ENCODE measurements around the gene OTOP3. TPM values are rescaled to one million over a fixed set of nuclear protein-coding genes. Genes with fewer than 3 reads are reported as not detected.
A peak's percentile ranks its signal among the peaks of the same experiment; 100 is the strongest.
"Not testable (repeated sequence)": the region's sequence is repeated elsewhere in the genome, so short reads cannot be mapped to it uniquely, and the experiment has no call there.

The OTOP3 gene
- total and polyA plus RNA-seq, 2 experiments from 2014 or later = not detected

GRCh38 chr17:74962622-74963394 lies 27.1 kb downstream of the OTOP3 start:
- H3K27ac ChIP-seq = no peak overlapping the region
- H3K4me1 ChIP-seq (ENCODE audit: low read depth) = no peaks in the 10 kb centered on the region
- no peak for DNase-seq (ENCODE audit: low read depth in 1 of 2, low spot score in 1 of 2)
- H3K4me3 ChIP-seq = no peak overlapping the region
- peaks cover 17% of the 10 kb centered on the region for H3K27me3 ChIP-seq
- no peaks in the 10 kb centered on the region for H3K36me3 ChIP-seq
- no peak for TF ChIP-seq CTCF (IDR thresholded peaks at IDR 0.05; ENCODE audit: low read depth, low read length)
- H3K9me3 ChIP-seq (ENCODE audit: low read depth) = no peaks in the 10 kb centered on the region

GRCh38 chr17:74963656-74964055 lies 28.0 kb downstream of the OTOP3 start:
- H3K27ac ChIP-seq = no peak overlapping the region
- H3K9me3 ChIP-seq (ENCODE audit: low read depth) = no peaks in the 10 kb centered on the region
- no peak for DNase-seq (ENCODE audit: low read depth in 1 of 2, low spot score in 1 of 2)
- peak; percentile 26 for TF ChIP-seq CTCF (IDR thresholded peaks at IDR 0.05; ENCODE audit: low read depth, low read length)
- no peaks in the 10 kb centered on the region for H3K36me3 ChIP-seq
- H3K27me3 ChIP-seq = peaks cover 10% of the 10 kb centered on the region
- H3K4me3 ChIP-seq = no peak overlapping the region
- H3K4me1 ChIP-seq (ENCODE audit: low read depth) = no peaks in the 10 kb centered on the region

GRCh38 chr17:74964246-74964761 lies 28.6 kb downstream of the OTOP3 start:
- no peaks in the 10 kb centered on the region for H3K9me3 ChIP-seq (ENCODE audit: low read depth)
- no peak overlapping the region for H3K27ac ChIP-seq
- no peak overlapping the region for H3K4me3 ChIP-seq
- no peak for TF ChIP-seq CTCF (IDR thresholded peaks at IDR 0.05; ENCODE audit: low read depth, low read length)
- no peaks in the 10 kb centered on the region for H3K4me1 ChIP-seq (ENCODE audit: low read depth)
- H3K36me3 ChIP-seq = no peaks in the 10 kb centered on the region
- no peak for DNase-seq (ENCODE audit: low read depth in 1 of 2, low spot score in 1 of 2)
- peaks cover 4% of the 10 kb centered on the region for H3K27me3 ChIP-seq

- Histone ChIP-seq H3K4me1 (ENCODE audit: low read depth) (no peaks in the 10 kb centered on the region), H3K27me3 (no peaks in the 10 kb centered on the region), H3K4me3 (no peak overlapping the region), H3K27ac (no peak overlapping the region), H3K9me3 (ENCODE audit: low read depth) (no peaks in the 10 kb centered on the region), H3K36me3 (no peaks in the 10 kb centered on the region)
- DNase-seq (ENCODE audit: low read depth in 1 of 2, low spot score in 1 of 2) = no peak
- TF ChIP-seq CTCF (IDR thresholded peaks at IDR 0.05; ENCODE audit: low read depth, low read length) = no peak
These were observed 29.4 kb downstream of the OTOP3 start for GRCh38 chr17:74964988-74965622.

GRCh38 chr17:74968361-74968780 lies 32.7 kb downstream of the OTOP3 start:
- Histone ChIP-seq H3K4me1 (ENCODE audit: low read depth) (peaks cover 11% of the 10 kb centered on the region), H3K9me3 (ENCODE audit: low read depth) (no peaks in the 10 kb centered on the region), H3K27me3 (peaks cover 7% of the 10 kb centered on the region), H3K27ac (no peak overlapping the region), H3K4me3 (no peak overlapping the region), H3K36me3 (no peaks in the 10 kb centered on the region)
- no peak for DNase-seq (ENCODE audit: low read depth in 1 of 2, low spot score in 1 of 2)
- no peak for TF ChIP-seq CTCF (IDR thresholded peaks at IDR 0.05; ENCODE audit: low read depth, low read length)

GRCh38 chr17:74969501-74969900 lies 33.8 kb downstream of the OTOP3 start:
- H3K27me3 ChIP-seq = peaks cover 18% of the 10 kb centered on the region
- not testable (repeated sequence) for H3K9me3 ChIP-seq (ENCODE audit: low read depth); H3K4me3 ChIP-seq; H3K27ac ChIP-seq; H3K36me3 ChIP-seq; DNase-seq (ENCODE audit: low read depth in 1 of 2, low spot score in 1 of 2)
- H3K4me1 ChIP-seq (ENCODE audit: low read depth) = peaks cover 11% of the 10 kb centered on the region
